ENCODE measurements around the gene ZAP70.

Gene ZAP70

DNA sequence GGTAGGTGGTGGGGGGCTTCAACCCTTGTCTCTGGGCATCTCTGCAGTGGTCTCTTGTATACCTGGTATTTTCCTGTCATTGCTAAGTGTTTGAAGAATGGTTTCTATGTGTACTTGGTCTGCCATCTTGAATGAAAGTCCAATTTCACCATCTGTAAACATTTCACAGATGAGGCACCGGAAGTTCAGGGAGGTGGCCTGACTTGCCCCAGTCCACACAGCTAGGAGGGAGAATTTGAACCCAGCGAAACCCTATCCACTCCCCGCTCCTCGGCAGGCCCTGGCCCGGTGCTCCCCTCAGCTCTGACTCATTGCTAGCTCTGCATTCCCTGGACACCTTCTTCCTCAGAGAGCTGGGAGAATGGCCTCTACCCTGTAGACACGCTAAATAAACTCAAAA, 30.5 kb downstream of the ZAP70 start:
- no peaks in the 10 kb centered on the region for H3K36me3 ChIP-seq (ENCODE audit: control insufficient read depth, insufficient read depth, low read length)
- no peak overlapping the region for H3K27ac ChIP-seq (ENCODE audit: low read depth, low read length)
- peaks cover 5% of the 10 kb centered on the region for H3K4me1 ChIP-seq (ENCODE audit: control insufficient read depth, insufficient read depth, low read length)
- H3K27me3 ChIP-seq (ENCODE audit: control insufficient read depth, insufficient read depth, low read length): no peaks in the 10 kb centered on the region
- no peak overlapping the region for H3K4me3 ChIP-seq (ENCODE audit: low read length)
- H3K9ac ChIP-seq (ENCODE audit: low read length): no peak overlapping the region

DNA sequence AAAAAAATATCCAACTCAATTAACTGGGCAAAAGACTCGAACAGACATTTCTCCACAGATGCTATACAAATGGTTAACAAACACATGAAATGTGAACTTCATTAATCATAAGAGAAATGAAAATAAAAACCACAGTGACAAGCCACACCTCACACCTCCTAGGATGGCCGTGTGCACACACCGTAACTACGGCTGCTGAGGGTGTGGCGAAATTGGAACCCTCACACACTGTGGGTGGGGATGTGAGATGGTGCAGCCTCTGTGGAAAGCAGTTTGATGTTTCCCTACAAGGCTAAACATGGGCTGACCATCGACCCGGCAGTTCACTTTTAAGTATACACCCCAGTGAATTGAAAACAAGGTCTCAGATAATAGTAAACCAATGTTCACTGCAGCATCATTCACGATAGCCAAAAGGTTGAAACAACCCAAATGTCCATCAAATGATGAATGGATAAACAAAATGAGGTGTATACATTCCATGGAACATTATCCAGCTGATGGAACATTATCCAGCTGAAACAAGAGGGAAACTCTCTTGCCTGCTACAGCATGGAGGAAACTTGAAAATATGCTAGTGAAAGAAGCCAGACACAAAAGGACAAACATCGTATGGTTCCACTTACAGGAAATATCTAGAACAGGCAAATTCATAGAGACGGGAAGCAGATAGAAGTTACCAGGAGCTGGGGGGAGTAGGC, 32.2 kb downstream of the ZAP70 start:
- H3K4me1 ChIP-seq (ENCODE audit: control insufficient read depth, insufficient read depth, low read length): peaks cover 5% of the 10 kb centered on the region
- no peak overlapping the region for H3K9ac ChIP-seq (ENCODE audit: low read length)
- H3K36me3 ChIP-seq (ENCODE audit: control insufficient read depth, insufficient read depth, low read length): no peaks in the 10 kb centered on the region
- no peaks in the 10 kb centered on the region for H3K27me3 ChIP-seq (ENCODE audit: control insufficient read depth, insufficient read depth, low read length)
- peak overlapping the region; percentile 48 for H3K27ac ChIP-seq (ENCODE audit: low read depth, low read length)
- no peak overlapping the region for H3K4me3 ChIP-seq (ENCODE audit: low read length)

DNA sequence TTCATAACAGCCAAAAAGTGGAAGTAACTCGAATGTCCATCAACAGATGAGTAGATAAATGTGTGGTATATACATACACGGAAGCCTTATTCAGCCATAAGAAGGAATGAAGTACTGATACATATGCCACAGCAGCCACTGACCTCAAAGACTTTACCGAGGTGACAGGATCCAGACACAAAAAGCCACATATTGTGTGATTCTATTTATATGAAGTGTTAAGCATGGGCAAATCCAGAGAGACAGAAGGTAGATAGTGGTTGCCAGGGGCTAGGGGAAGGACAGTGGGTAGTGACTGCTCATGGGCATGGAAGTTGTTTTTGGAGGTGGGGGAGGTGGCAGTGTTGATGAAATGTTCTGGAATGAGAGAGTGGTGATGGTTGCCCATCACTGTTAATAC, 33.9 kb downstream of the ZAP70 start:
- peaks cover 5% of the 10 kb centered on the region for H3K4me1 ChIP-seq (ENCODE audit: control insufficient read depth, insufficient read depth, low read length)
- no peak overlapping the region for H3K9ac ChIP-seq (ENCODE audit: low read length)
- H3K27me3 ChIP-seq (ENCODE audit: control insufficient read depth, insufficient read depth, low read length): no peaks in the 10 kb centered on the region
- H3K4me3 ChIP-seq (ENCODE audit: low read length): no peak overlapping the region
- H3K27ac ChIP-seq (ENCODE audit: low read depth, low read length): no peak overlapping the region
- no peaks in the 10 kb centered on the region for H3K36me3 ChIP-seq (ENCODE audit: control insufficient read depth, insufficient read depth, low read length)

DNA sequence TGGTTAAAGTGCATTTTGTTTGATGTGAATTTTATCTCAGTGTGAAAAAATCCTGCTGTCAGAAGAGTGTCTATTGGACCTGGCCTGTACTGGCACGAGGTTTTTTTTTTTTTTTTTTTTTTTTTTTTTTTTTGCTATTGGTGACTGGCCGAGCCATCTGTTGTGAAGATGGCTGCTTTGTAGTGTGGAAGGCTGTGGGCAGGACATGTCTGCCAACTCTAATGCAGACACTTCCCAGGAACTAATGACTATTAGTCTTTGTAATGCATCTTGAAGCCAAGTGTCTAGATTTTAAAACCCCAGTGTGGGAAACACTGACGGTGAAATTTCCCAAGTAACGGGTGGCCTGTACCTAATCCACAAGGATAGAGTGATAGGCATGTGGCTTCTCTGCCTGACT, 34.3 kb downstream of the ZAP70 start:
- H3K4me1 ChIP-seq (ENCODE audit: control insufficient read depth, insufficient read depth, low read length): peaks cover 5% of the 10 kb centered on the region
- no peak overlapping the region for H3K9ac ChIP-seq (ENCODE audit: low read length)
- H3K27me3 ChIP-seq (ENCODE audit: control insufficient read depth, insufficient read depth, low read length): no peaks in the 10 kb centered on the region
- H3K27ac ChIP-seq (ENCODE audit: low read depth, low read length): no peak overlapping the region
- H3K36me3 ChIP-seq (ENCODE audit: control insufficient read depth, insufficient read depth, low read length): no peaks in the 10 kb centered on the region
- H3K4me3 ChIP-seq (ENCODE audit: low read length): no peak overlapping the region

DNA sequence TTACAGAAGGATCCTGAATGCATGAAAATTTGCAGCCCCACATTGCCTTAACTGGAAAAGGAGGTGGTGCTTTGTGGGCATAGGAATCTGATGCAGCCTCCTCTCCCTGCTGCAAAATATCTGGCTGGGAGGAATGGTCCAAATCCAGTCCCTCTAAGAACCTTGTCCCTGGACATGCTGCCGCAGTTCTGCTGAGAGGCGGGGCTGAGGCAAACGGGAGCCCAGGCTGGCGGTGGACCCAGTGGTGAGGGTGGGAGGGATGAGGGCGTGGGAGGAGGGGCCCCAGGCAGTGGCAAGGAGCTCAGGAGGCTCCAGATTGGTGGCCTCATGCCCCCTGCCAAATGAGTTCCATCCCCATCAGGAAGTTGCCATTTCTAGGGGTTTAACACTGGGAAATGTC, 36.2 kb downstream of the ZAP70 start:
- Histone ChIP-seq H3K27me3 (ENCODE audit: control insufficient read depth, insufficient read depth, low read length) (no peaks in the 10 kb centered on the region), H3K36me3 (ENCODE audit: control insufficient read depth, insufficient read depth, low read length) (peaks cover under 1% of the 10 kb centered on the region), H3K9ac (ENCODE audit: low read length) (no peak overlapping the region), H3K27ac (ENCODE audit: low read depth, low read length) (no peak overlapping the region), H3K4me3 (ENCODE audit: low read length) (no peak overlapping the region), H3K4me1 (ENCODE audit: control insufficient read depth, insufficient read depth, low read length) (peaks cover 5% of the 10 kb centered on the region)

DNA sequence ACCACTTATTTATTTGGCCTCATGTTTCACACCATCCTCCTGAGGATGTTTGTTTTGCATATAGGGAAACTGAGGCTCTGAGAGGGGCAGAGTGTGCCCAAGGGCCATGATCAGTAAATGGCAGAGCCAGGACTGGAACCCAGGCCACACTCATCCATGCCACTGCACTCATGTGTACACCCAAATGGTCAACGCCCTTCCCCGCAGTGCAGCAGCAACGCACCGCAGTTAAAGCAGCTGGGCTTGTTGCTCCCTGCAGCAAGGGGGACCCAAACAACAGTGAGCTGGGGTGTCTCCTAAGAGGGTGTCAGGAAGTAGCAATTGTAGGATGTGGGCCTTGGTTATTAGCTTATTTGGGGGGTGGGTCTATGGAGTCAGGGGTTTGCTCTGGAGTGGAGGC, 36.6 kb downstream of the ZAP70 start:
- peaks cover 5% of the 10 kb centered on the region for H3K36me3 ChIP-seq (ENCODE audit: control insufficient read depth, insufficient read depth, low read length)
- H3K4me1 ChIP-seq (ENCODE audit: control insufficient read depth, insufficient read depth, low read length): peaks cover 5% of the 10 kb centered on the region
- no peak overlapping the region for H3K27ac ChIP-seq (ENCODE audit: low read depth, low read length)
- H3K9ac ChIP-seq (ENCODE audit: low read length): no peak overlapping the region
- H3K4me3 ChIP-seq (ENCODE audit: low read length): no peak overlapping the region
- no peaks in the 10 kb centered on the region for H3K27me3 ChIP-seq (ENCODE audit: control insufficient read depth, insufficient read depth, low read length)

DNA sequence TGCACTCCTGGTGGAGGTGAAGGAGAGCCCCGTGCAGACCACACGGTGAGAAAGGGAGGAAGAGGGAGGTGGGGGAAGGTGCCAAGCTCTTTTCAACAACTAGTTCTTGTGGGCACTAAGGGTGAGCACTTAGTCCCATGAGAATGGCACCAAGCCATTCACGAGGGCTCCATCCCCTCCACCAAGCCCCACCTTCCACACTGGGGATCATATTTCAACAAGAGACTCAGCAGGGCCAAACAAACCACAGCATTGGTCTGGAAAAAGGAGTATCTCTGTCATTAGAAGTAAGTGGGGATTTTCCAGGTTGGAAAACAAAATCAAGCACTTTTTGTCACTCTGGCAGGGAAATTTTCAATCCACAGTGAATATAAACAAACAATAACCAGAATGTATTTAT, 38.4 kb downstream of the ZAP70 start:
- peaks cover 2% of the 10 kb centered on the region for H3K4me1 ChIP-seq (ENCODE audit: control insufficient read depth, insufficient read depth, low read length)
- H3K27me3 ChIP-seq (ENCODE audit: control insufficient read depth, insufficient read depth, low read length): no peaks in the 10 kb centered on the region
- peaks cover 13% of the 10 kb centered on the region for H3K36me3 ChIP-seq (ENCODE audit: control insufficient read depth, insufficient read depth, low read length)
- H3K27ac ChIP-seq (ENCODE audit: low read depth, low read length): no peak overlapping the region
- H3K4me3 ChIP-seq (ENCODE audit: low read length): no peak overlapping the region
- no peak overlapping the region for H3K9ac ChIP-seq (ENCODE audit: low read length)

DNA sequence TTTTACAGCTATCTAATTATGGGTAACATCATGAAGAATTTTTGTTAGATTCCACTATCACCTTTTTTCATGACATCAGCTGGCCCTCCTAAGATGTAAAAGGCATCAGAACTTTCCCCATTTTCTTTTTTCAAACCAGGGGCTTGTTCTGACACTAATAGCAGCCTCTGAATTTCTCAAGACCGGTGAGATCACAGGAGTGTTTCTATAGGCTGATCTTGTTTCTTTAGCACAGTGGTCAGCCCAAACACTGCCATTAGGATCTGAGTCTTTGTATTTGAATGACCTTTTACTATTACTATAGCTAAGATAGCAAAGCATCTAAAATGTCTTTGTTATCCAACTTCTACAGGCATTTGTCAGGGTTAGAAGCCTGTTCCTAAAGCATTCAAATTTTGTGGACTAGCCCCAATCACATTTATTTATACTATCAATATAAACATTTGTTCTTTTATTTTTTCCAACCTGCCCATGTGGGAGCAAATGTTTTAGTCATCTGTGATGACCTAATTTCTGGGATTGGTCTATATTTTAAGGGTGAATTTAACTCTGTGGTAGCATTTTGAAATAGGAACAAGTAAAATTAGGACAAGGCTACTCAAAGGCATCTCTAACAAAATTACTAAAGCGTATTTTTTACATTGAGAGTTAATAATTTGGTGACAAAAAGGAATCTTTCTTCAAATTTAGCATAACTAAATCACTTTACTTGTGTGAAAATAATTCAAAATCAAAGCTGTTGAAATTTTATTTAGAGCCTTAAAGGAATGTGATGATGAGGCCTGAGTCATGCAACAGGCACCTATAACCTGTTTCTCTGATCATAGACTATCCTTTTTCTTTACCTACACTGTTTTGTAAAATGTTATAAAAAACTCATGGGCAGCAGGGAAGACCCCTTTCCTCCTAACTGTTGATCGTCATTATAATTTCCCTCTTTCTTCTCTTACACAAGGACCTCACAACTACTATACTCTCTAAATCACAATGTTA, 39.3 kb downstream of the ZAP70 start:
- Histone ChIP-seq H3K4me3 (ENCODE audit: low read length) (no peak overlapping the region), H3K9ac (ENCODE audit: low read length) (no peak overlapping the region), H3K27ac (ENCODE audit: low read depth, low read length) (no peak overlapping the region), H3K27me3 (ENCODE audit: control insufficient read depth, insufficient read depth, low read length) (no peaks in the 10 kb centered on the region), H3K36me3 (ENCODE audit: control insufficient read depth, insufficient read depth, low read length) (peaks cover 19% of the 10 kb centered on the region), H3K4me1 (ENCODE audit: control insufficient read depth, insufficient read depth, low read length) (no peaks in the 10 kb centered on the region)

DNA sequence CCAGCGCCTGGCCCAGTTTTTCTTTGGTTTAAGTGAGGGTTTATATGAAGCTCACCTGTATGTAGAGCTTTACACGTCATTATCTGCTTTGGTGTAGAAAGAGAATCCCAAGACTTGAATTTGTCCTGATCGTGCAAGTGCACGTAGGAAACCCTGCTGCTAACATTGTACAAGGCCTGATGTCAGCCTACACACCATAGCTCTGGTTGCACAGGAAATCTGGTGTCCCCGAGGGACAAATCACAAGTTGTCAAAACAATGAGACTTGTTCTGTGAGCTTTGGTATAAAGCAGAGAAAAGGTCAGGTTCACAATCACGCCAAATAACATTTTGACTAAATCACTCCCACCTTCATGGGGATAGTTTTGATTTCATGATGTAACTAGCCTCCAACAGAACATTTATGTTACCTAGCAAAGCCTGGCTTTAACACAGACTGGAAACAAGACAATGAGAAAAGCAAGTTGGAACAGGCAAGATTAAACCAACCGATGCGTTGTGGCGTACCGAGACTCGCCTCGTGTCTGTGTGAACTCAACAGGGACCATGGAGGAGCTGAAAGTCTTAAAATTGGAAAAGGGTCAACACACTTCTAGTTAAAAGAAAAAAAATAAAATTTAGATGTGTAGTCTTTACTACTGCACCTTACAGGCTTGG, 41.4 kb downstream of the ZAP70 start:
- H3K27me3 ChIP-seq (ENCODE audit: control insufficient read depth, insufficient read depth, low read length): no peaks in the 10 kb centered on the region
- H3K27ac ChIP-seq (ENCODE audit: low read depth, low read length): no peak overlapping the region
- H3K36me3 ChIP-seq (ENCODE audit: control insufficient read depth, insufficient read depth, low read length): peaks cover 30% of the 10 kb centered on the region

DNA sequence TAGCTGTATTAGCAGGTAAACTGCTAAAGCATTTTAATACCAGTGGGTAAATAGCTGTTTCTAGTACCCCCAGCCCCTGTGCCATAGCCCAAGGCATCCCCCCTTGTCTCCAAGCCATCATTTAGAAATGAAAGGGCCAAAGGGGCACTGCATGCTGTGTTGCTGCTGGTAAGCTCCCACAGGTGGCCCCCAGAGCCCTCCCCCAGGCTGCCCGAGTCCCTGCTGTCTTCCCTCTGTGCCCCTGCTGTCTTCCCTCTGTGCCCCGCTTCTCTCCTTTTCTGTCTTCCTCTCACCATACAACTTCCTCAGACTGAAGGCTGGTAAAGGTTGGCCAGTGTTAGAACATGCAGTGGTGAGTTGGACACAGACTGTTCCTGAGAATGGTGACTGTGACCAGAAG, 42.1 kb downstream of the ZAP70 start:
- no peak overlapping the region for H3K9ac ChIP-seq (ENCODE audit: low read length)
- H3K27ac ChIP-seq (ENCODE audit: low read depth, low read length): no peak overlapping the region
- H3K27me3 ChIP-seq (ENCODE audit: control insufficient read depth, insufficient read depth, low read length): no peaks in the 10 kb centered on the region
- H3K4me1 ChIP-seq (ENCODE audit: control insufficient read depth, insufficient read depth, low read length): no peaks in the 10 kb centered on the region
- no peak overlapping the region for H3K4me3 ChIP-seq (ENCODE audit: low read length)
- peaks cover 36% of the 10 kb centered on the region for H3K36me3 ChIP-seq (ENCODE audit: control insufficient read depth, insufficient read depth, low read length)

More for the DNA sequence above, 41.4 kb downstream of the ZAP70 start:
- Histone ChIP-seq H3K9ac (ENCODE audit: low read length) (no peak overlapping the region), H3K4me1 (ENCODE audit: control insufficient read depth, insufficient read depth, low read length) (no peaks in the 10 kb centered on the region), H3K4me3 (ENCODE audit: low read length) (no peak overlapping the region)

DNA sequence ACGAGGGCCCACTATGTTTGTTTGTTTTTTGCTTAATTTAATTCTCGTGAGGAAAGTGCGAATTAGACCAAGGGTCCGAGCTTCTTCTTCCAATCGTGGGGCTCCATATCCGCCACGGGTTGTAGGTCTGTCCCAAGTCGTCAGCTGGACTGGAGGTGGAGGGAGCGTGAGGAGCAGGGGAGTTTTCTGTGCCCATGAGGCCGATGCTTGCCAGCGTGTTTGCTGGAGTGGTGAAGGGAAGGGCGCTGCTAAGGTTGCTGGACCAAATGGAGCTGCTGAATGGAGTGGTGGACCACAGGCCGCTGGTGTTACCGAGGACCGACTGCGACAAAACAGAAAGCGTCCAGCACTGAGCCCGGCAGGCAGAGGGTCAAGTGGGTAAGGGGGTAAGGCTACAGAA, 43.7 kb downstream of the ZAP70 start:
- Histone ChIP-seq H3K4me3 (ENCODE audit: low read length) (no peak overlapping the region), H3K9ac (ENCODE audit: low read length) (no peak overlapping the region), H3K36me3 (ENCODE audit: control insufficient read depth, insufficient read depth, low read length) (peaks cover 38% of the 10 kb centered on the region), H3K27me3 (ENCODE audit: control insufficient read depth, insufficient read depth, low read length) (no peaks in the 10 kb centered on the region), H3K4me1 (ENCODE audit: control insufficient read depth, insufficient read depth, low read length) (no peaks in the 10 kb centered on the region), H3K27ac (ENCODE audit: low read depth, low read length) (no peak overlapping the region)

DNA sequence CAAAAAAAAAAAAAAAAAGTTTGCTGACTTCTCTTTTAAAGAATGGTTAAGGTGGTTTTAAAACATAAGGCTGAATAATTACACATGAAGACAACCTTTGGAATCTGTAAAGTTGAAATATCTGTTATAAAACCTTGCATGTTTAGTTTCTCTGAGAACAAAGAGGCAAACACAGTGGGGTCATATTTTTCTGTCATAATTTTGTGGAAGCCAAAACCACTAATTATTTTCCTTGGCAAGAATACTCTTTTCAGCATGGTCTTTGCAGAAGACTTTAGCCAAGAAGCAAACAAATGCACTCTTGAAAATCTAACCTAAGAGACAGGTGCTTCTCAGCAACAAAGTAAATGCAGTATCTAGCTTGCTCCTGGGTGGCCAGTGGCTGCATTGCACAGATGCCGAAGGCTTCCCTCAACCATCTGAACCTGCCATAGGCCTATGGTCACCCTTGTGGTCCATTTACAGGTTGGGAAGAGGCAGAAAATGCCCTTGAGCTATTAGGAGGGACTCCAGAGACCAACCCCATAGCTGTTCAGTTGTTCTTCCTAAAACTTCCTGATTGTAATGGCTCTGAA, 44.8 kb downstream of the ZAP70 start:
- H3K4me1 ChIP-seq (ENCODE audit: control insufficient read depth, insufficient read depth, low read length): no peaks in the 10 kb centered on the region
- H3K36me3 ChIP-seq (ENCODE audit: control insufficient read depth, insufficient read depth, low read length): peaks cover 48% of the 10 kb centered on the region
- H3K27me3 ChIP-seq (ENCODE audit: control insufficient read depth, insufficient read depth, low read length): no peaks in the 10 kb centered on the region
- H3K9ac ChIP-seq (ENCODE audit: low read length): no peak overlapping the region
- no peak overlapping the region for H3K4me3 ChIP-seq (ENCODE audit: low read length)
- H3K27ac ChIP-seq (ENCODE audit: low read depth, low read length): no peak overlapping the region

Measured in rectal smooth muscle tissue (tissue), 1 donor.